PC-9 (cell line): Measurements from ENCODE around the gene NHS. TPM values are rescaled to one million over a fixed set of nuclear protein-coding genes. Genes with fewer than 3 reads are reported as not detected.
A peak's percentile ranks its signal among the peaks of the same experiment; 100 is the strongest.
"Not testable (repeated sequence)": the region's sequence is repeated elsewhere in the genome, so short reads cannot be mapped to it uniquely, and the experiment has no call there.

Source experiments
- BruUV-seq: library from RNA; stranded (reverse); fragments of 400-500 nt; replicated peaks from 2 replicates; lab custom pipeline; 2021; lab: Mats Ljungman, UMichigan
- CTCF ChIA-PET: fragments of 300-600 bp; sonication (Branson Sonifier 250); formaldehyde crosslinking; loops from one replicate; lab custom pipeline; 2022; ENCODE audit warnings: antibody characterized with exemption; lab: Charles Lee
- POLR2A ChIA-PET: fragments of 300-600 bp; sonication (Branson Sonifier 250); formaldehyde crosslinking; loops from one replicate; lab custom pipeline; 2022; ENCODE audit warnings: antibody characterized with exemption; ENCODE audit not compliant: unreplicated experiment; lab: Charles Lee
- DNase-seq, 2 experiments: peaks; one replicate each; pipeline versions ENCODE4 v3.0.0 to v3.0.0-alpha.2; 2015 to 2022; ENCODE audit warnings: mixed read lengths in 1 of 2
- H2AFZ ChIP-seq: fragments of 200-600 bp; sonication (generic); 2 replicates; pipeline ENCODE4 v1.8.1; 2017; ENCODE audit warnings: antibody characterized with exemption
- H3F3A ChIP-seq: fragments of 200-600 bp; sonication (generic); 2 replicates; pipeline ENCODE4 v1.8.1; 2017; ENCODE audit warnings: antibody characterized with exemption, mild to moderate bottlenecking, low read depth; ENCODE audit not compliant: insufficient read depth
- H3K27ac ChIP-seq: fragments of 200-600 bp; sonication (generic); 2 replicates; pipeline ENCODE4 v1.6.1; 2016; ENCODE audit warnings: mixed run types
- H3K27me3 ChIP-seq: fragments of 200-600 bp; sonication (generic); 2 replicates; pipeline ENCODE4 v1.6.1; 2016; ENCODE audit warnings: low read depth, mixed run types; ENCODE audit not compliant: insufficient read depth
- H3K36me3 ChIP-seq: fragments of 200-600 bp; sonication (generic); 2 replicates; pipeline ENCODE4 v1.6.1; 2016; ENCODE audit warnings: low read depth, mixed run types
- H3K4me1 ChIP-seq: fragments of 200-600 bp; sonication (generic); replicated peaks from 2 replicates; pipeline ENCODE4 v1.6.1; 2016; ENCODE audit warnings: mixed run types; ENCODE audit not compliant: insufficient read depth
- H3K4me2 ChIP-seq: fragments of 200-600 bp; sonication (generic); 2 replicates; pipeline ENCODE4 v1.6.1; 2017; ENCODE audit warnings: mixed run types
- H3K4me3 ChIP-seq: fragments of 200-600 bp; sonication (generic); 2 replicates; pipeline ENCODE4 v1.6.1; 2016; ENCODE audit warnings: mixed run types
- H3K79me2 ChIP-seq: fragments of 200-600 bp; sonication (generic); 2 replicates; pipeline ENCODE4 v1.6.1; 2017; ENCODE audit warnings: low read depth, mixed run types
- H3K9me2 ChIP-seq: fragments of 200-600 bp; sonication (generic); 2 replicates; pipeline ENCODE4 v1.8.1; 2017; ENCODE audit warnings: mild to moderate bottlenecking; ENCODE audit not compliant: insufficient read depth
- H3K9me3 ChIP-seq: fragments of 200-600 bp; sonication (generic); 2 replicates; pipeline ENCODE4 v1.8.1; 2016; ENCODE audit warnings: low read depth; ENCODE audit not compliant: insufficient read depth
- H4K20me1 ChIP-seq: fragments of 200-600 bp; sonication (generic); 2 replicates; pipeline ENCODE4 v1.8.1; 2017; ENCODE audit not compliant: insufficient read depth
- EZH2 ChIP-seq: fragments of 200-600 bp; sonication (generic); IDR thresholded peaks from 2 replicates; pipeline ENCODE4 v1.8.0; 2017; ENCODE audit warnings: antibody characterized with exemption, low read depth
- intact Hi-C: fragments of 100-400 bp; cut with micrococcal nuclease; formaldehyde crosslinking; loops from one replicate; pipeline ENCODE4 v1.10.0; 2022; ENCODE audit not compliant: unreplicated experiment
- total RNA-seq: library from RNA; stranded (reverse); gene quantifications from 2 replicates; pipeline ENCODE4 v1.2.3, GENCODE V29; 2021
- TF ChIP-seq, protein P1 (sequence below): fragments of 200-600 bp; sonication (generic); conservative IDR thresholded peaks from 2 replicates; pipeline ENCODE4 v1.6.1; 2017; ENCODE audit warnings: mixed run types, antibody characterized with exemption, mild to moderate bottlenecking, moderate library complexity

The NHS gene
- total RNA-seq, 1 experiment from 2014 or later: 6.7 TPM

DNA sequence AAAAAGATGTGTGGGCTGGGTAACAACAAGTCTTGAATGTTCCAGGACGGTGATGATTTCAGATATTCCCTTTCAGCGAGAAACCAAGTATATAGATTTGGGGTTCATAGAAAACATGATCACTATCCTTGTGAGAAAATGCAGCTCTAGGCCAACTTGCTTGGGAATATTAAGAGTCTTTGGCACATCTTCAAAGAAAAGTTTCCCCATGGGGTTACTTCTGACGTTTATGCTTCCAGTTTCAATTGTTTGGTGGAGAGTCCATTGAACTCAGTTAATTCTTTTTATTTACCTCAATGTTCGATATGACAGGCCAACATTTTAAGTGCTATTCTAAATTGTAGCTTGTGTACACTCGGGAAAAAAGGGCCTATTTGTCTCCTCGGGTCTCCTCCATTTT is 126.7 kb downstream of the NHS start:
- no peak overlapping the region for H3K4me3 ChIP-seq
- TF ChIP-seq EZH2: no peak
- TF ChIP-seq, protein P1, sequence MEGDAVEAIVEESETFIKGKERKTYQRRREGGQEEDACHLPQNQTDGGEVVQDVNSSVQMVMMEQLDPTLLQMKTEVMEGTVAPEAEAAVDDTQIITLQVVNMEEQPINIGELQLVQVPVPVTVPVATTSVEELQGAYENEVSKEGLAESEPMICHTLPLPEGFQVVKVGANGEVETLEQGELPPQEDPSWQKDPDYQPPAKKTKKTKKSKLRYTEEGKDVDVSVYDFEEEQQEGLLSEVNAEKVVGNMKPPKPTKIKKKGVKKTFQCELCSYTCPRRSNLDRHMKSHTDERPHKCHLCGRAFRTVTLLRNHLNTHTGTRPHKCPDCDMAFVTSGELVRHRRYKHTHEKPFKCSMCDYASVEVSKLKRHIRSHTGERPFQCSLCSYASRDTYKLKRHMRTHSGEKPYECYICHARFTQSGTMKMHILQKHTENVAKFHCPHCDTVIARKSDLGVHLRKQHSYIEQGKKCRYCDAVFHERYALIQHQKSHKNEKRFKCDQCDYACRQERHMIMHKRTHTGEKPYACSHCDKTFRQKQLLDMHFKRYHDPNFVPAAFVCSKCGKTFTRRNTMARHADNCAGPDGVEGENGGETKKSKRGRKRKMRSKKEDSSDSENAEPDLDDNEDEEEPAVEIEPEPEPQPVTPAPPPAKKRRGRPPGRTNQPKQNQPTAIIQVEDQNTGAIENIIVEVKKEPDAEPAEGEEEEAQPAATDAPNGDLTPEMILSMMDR: no peak
- peaks cover 3% of the 10 kb centered on the region; the same call in 1 of the 2 replicates for H3K9me3 ChIP-seq
- H3K27ac ChIP-seq: no peak overlapping the region
- no TSS peak for BruUV-seq
- peaks cover 21% of the 10 kb centered on the region; the same call in 1 of the 2 replicates for H3F3A ChIP-seq
- H2AFZ ChIP-seq: no peak overlapping the region
- no peak for DNase-seq
- H3K9me2 ChIP-seq: no peaks in the 10 kb centered on the region
- no peaks in the 10 kb centered on the region for H3K27me3 ChIP-seq
- peaks cover 31% of the 10 kb centered on the region for H3K79me2 ChIP-seq
- no peak overlapping the region for H3K4me2 ChIP-seq
- H3K36me3 ChIP-seq: no peaks in the 10 kb centered on the region
- H4K20me1 ChIP-seq: no peaks in the 10 kb centered on the region
- intact Hi-C loops: no loop called here
- peaks cover 37% of the 10 kb centered on the region for H3K4me1 ChIP-seq
- ChIA-PET CTCF (no interaction called here), POLR2A (no interaction called here)

DNA sequence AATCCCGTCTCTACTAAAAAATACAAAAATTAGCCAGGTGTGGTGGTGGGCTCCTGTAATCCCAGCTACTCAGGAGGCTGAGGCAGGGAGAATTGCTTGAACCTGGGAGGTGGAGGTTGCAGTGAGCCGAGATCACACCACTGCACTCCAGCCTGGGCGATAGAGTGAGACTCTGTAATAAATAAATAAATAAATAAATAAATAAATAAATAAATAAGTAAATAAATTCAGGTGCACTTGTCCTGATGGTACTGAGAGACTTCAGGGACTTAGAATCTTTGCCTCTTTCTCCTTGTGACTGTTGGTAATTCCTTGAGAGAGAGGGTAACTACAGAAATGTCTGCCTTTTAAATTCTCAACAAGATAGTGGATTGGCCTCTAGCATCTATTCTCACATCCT is 131.4 kb downstream of the NHS start:
- CTCF ChIA-PET, BruUV-seq: not testable (repeated sequence)

DNA sequence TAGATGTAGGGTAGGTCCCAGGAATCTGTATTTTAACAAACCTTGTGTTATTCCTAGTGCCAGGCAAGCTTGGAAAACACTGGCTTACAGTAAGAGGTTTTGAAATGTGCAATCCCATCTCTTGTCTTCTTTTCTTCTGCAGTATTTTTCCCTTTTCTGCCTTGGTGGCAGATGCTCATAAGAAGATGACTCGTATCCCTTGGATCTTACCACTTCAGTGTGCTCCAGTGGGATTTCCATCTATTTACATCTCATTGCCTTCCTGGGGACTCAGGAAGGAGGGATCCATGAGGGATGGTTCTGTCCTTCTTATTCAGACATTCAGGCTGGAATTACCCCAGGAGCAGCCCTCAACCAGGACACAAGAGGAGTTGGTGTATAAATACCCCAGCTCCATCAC is 136.6 kb downstream of the NHS start:
- CTCF ChIA-PET: no interaction called here
- intact Hi-C loops: no loop called here
- H3K4me1 ChIP-seq: no peaks in the 10 kb centered on the region

More for the DNA sequence above, 131.4 kb downstream of the NHS start:
- H3K36me3 ChIP-seq, H3K4me1 ChIP-seq, H3K9me3 ChIP-seq, H4K20me1 ChIP-seq, H3K4me3 ChIP-seq, H3F3A ChIP-seq, H3K27me3 ChIP-seq, intact Hi-C loops, H3K4me2 ChIP-seq, H3K9me2 ChIP-seq, DNase-seq, H2AFZ ChIP-seq, POLR2A ChIA-PET: not testable (repeated sequence)
- Histone ChIP-seq H3K27ac (0 out of 2 replicates have a peak overlapping the region, but pooled peaks have one; percentile 47), H3K79me2 (peaks cover 13% of the 10 kb centered on the region)

More for the DNA sequence above, 136.6 kb downstream of the NHS start:
- Histone ChIP-seq H3K36me3 (no peaks in the 10 kb centered on the region), H3K27me3 (no peaks in the 10 kb centered on the region), H2AFZ (no peak overlapping the region), H3F3A (no peaks in the 10 kb centered on the region), H3K79me2 (0 out of 2 replicates have a peak, but pooled peaks cover 5% of the 10 kb centered on the region), H3K4me3 (no peak overlapping the region), H3K9me3 (peaks cover 5% of the 10 kb centered on the region; the same call in 1 of the 2 replicates), H3K9me2 (no peaks in the 10 kb centered on the region), H4K20me1 (no peaks in the 10 kb centered on the region), H3K27ac (no peak overlapping the region), H3K4me2 (no peak overlapping the region)
- BruUV-seq: no TSS peak
- no peak for TF ChIP-seq EZH2
- TF ChIP-seq, protein P1: no peak
- POLR2A ChIA-PET: no interaction called here
- no peak for DNase-seq
